ENCODE measurements around the gene PLA2G15. TPM values are rescaled to one million over a fixed set of nuclear protein-coding genes. Genes with fewer than 3 reads are reported as not detected.
"Not testable (repeated sequence)": the region's sequence is repeated elsewhere in the genome, so short reads cannot be mapped to it uniquely, and the experiment has no call there.

PLA2G15 gene
- total RNA-seq, 2 experiments from 2014 or later: 6.0 to 7.0 TPM

- Mint-ChIP-seq H3K4me1 (peaks cover 96% of the 10 kb centered on the region), H3K36me3 (ENCODE audit: low read depth) (peaks cover 65% of the 10 kb centered on the region), H3K27ac (peak overlapping the region; percentile 96), H3K4me3 (peak overlapping the region; percentile 26), H3K9me3 (ENCODE audit: low read depth) (no peaks in the 10 kb centered on the region), H3K27me3 (no peaks in the 10 kb centered on the region)
- intact Hi-C loops (cut with DNase I, micrococcal nuclease): loop anchor here in 1 of 2 experiments (2.0 kb wide), 2 partner anchors 13 to 23 kb away; partner anchors contain the start of gene SLC7A6
- ChIA-PET POLR2A (interaction anchor here (0.6 to 2.7 kb wide), 2 partner anchors 23 to 30 kb away, joined by 4 to 14 read pairs; partner anchors contain the start of gene SLC7A6), CTCF (interaction anchor here (0.8 to 6.1 kb wide), 17 partner anchors 11 to 42 kb away, joined by 3 to 32 read pairs (median 5); partner anchors contain the start of genes PRMT7, SLC7A6 and SLC7A6OS)
- peak; percentile 64 for DNase-seq
- ATAC-seq: peak; percentile 34
Observed at GRCh38 chr16:68287276-68288251, 42.4 kb downstream of the PLA2G15 start.

DNA sequence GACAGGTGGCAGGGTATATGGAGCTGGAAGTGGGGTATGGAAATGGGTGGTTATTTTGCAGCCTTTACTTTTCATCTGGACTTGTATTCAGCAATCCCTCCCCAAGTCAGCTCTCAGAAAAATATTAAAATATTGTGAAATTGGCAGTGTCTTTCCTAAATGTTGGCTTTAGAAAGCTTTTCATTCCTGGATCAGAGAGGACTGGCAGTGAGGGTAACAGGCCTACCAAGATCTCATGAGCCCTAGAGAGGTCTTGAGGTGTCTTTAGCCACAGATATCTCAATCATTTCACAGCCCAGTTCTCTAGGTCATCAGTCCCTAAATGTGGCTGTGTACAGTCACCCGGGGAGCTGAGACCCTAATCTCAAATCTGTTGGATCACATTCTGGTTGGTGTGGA is 43.1 kb downstream of the PLA2G15 start:
- no peak for ATAC-seq
- peaks cover 63% of the 10 kb centered on the region for H3K36me3 Mint-ChIP-seq (ENCODE audit: low read depth)
- peaks cover 93% of the 10 kb centered on the region for H3K4me1 Mint-ChIP-seq
- POLR2A ChIA-PET: interaction anchor here (0.6 kb wide), 1 partner anchor 29 kb away, joined by 4 read pairs; no protein-coding TSS in a partner anchor
- H3K9me3 Mint-ChIP-seq (ENCODE audit: low read depth): no peaks in the 10 kb centered on the region
- CTCF ChIA-PET: interaction anchor here (0.7 to 6.1 kb wide), 14 partner anchors 11 to 227 kb away, joined by 3 to 32 read pairs (median 5); partner anchors contain the start of genes PRMT7, SLC7A6 and SLC7A6OS
- intact Hi-C loops (cut with DNase I, micrococcal nuclease): loop anchor here in 1 of 2 experiments (2.0 kb wide), 1 partner anchor 13 kb away; no protein-coding TSS in a partner anchor
- H3K27me3 Mint-ChIP-seq: no peaks in the 10 kb centered on the region
- H3K27ac Mint-ChIP-seq: peak overlapping the region; percentile 96
- DNase-seq: no peak
- no peak overlapping the region for H3K4me3 Mint-ChIP-seq

DNA sequence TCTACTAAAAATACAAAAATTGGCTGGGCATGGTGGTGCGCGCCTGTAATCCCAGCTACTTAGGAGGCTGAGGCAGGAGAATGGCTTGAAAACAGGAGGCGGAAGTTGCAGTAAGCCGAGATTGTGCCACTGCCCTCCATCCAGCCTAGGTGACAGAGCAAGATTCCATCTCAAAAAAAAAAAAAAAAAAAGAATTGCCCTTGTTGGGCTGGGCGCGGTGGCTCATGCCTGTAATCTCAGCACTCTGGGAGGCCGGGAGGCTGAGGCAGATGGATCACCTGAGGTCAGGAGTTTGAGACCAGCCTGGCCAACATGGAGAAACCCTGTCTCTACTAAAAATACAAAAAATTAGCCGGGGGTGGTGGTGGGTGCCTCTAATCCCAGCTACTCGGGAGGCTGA is 43.6 kb downstream of the PLA2G15 start:
- ATAC-seq; H3K27me3 Mint-ChIP-seq; H3K4me3 Mint-ChIP-seq; DNase-seq; H3K9me3 Mint-ChIP-seq (ENCODE audit: low read depth): not testable (repeated sequence)
- intact Hi-C loops (cut with DNase I, micrococcal nuclease): loop anchor here (1.0 to 2.0 kb wide), 3 partner anchors 13 to 24 kb away; partner anchors contain the start of gene SLC7A6 (in 1 of the 2)
- Mint-ChIP-seq H3K27ac (peak overlapping the region; percentile 96), H3K36me3 (ENCODE audit: low read depth) (peaks cover 63% of the 10 kb centered on the region), H3K4me1 (peaks cover 92% of the 10 kb centered on the region)
- POLR2A ChIA-PET: interaction anchor here (1.0 to 2.3 kb wide), 2 partner anchors 25 to 30 kb away, joined by 5 to 11 read pairs; partner anchors contain the start of gene SLC7A6
- CTCF ChIA-PET: interaction anchor here (0.6 to 6.1 kb wide), 17 partner anchors 9 to 1064 kb away, joined by 3 to 32 read pairs (median 5); partner anchors contain the start of genes PRMT7, SLC7A6 and SLC7A6OS

DNA sequence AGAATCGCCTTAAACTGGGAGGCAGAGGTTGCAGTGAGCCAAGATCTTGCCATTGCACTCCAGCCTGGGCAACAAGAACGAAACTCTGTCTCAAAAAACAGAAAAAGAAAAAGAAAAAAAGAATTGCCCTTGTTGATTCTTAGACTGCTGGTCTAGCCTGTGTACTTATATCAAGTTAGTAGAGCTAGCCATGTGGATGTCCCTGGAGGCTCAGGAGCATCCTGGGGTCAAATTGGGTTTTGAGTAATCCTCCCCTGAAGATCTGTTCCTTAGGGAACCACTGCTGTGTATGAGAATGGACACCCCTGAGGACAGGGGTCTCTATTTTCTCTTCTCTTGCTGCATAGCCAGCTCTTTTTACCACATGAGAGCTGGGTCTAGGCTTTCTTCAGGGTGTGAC is 44.0 kb downstream of the PLA2G15 start:
- Mint-ChIP-seq H3K27ac (peak overlapping the region; percentile 96), H3K9me3 (ENCODE audit: low read depth) (no peaks in the 10 kb centered on the region), H3K4me3 (peak overlapping the region; percentile 0), H3K36me3 (ENCODE audit: low read depth) (peaks cover 62% of the 10 kb centered on the region), H3K4me1 (peaks cover 88% of the 10 kb centered on the region), H3K27me3 (no peaks in the 10 kb centered on the region)
- DNase-seq: no peak
- POLR2A ChIA-PET: interaction anchor here (0.9 to 2.3 kb wide), 4 partner anchors 12 to 30 kb away, joined by 4 to 11 read pairs (median 5); partner anchors contain the start of gene SLC7A6
- CTCF ChIA-PET: interaction anchor here (0.6 to 6.1 kb wide), 13 partner anchors 10 to 1063 kb away, joined by 3 to 32 read pairs (median 7); partner anchors contain the start of genes PRMT7, SLC7A6 and SLC7A6OS
- no peak for ATAC-seq
- intact Hi-C loops (cut with DNase I, micrococcal nuclease): loop anchor here (1.0 to 2.0 kb wide), 3 partner anchors 14 to 25 kb away; partner anchors contain the start of gene SLC7A6 (in 1 of the 2)

DNA sequence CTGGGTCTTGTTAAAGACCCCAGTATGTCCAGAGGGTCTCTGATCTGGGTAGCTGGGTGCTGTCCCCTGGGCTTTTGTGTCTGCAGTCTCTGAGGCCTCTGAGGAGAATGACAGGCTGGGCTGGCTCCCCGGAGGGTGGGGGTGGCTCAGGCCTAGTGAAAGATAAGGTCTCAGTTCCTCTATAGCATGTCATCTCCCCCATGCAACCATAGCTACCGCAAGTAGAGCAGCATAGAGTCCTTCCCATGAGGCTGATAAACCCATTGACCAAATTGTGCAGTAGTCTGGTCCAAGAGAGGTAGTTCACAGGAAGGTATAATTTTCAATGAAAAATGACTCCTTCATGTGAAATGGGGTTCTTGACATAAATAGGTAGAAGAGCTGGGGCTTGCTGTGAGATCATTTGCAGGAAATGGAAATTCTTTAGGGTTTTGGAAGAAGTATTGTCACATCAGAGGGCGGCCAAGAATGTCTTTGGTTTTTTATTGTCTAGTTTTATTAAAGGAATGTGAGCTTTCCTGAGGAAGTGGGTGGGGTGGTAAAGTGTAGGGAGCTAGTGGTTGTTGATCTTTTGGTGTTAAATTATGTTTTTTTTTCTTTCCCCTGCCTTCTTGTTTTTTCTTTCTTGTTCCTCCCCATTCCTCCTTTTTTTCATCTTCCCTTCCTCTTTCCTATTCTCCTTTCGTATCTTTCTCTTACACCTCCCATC is 44.6 kb downstream of the PLA2G15 start:
- Mint-ChIP-seq H3K9me3 (ENCODE audit: low read depth) (no peaks in the 10 kb centered on the region), H3K4me3 (peak overlapping the region; percentile 0), H3K36me3 (ENCODE audit: low read depth) (peaks cover 62% of the 10 kb centered on the region), H3K27me3 (no peaks in the 10 kb centered on the region), H3K27ac (peak overlapping the region; percentile 96), H3K4me1 (peaks cover 83% of the 10 kb centered on the region)
- CTCF ChIA-PET: interaction anchor here (0.6 to 7.7 kb wide), 19 partner anchors 10 to 1063 kb away, joined by 3 to 54 read pairs (median 6); partner anchors contain the start of genes PRMT7, SLC7A6 and SLC7A6OS
- peak; percentile 77 for ATAC-seq
- intact Hi-C loops (cut with DNase I, micrococcal nuclease): loop anchor here (1.0 to 2.0 kb wide), 3 partner anchors 14 to 25 kb away; partner anchors contain the start of gene SLC7A6 (in 1 of the 2)
- POLR2A ChIA-PET: interaction anchor here (0.6 to 2.3 kb wide), 7 partner anchors 8 to 29 kb away, joined by 3 to 11 read pairs (median 4); partner anchors contain the start of gene SLC7A6
- DNase-seq: peak; percentile 79

DNA sequence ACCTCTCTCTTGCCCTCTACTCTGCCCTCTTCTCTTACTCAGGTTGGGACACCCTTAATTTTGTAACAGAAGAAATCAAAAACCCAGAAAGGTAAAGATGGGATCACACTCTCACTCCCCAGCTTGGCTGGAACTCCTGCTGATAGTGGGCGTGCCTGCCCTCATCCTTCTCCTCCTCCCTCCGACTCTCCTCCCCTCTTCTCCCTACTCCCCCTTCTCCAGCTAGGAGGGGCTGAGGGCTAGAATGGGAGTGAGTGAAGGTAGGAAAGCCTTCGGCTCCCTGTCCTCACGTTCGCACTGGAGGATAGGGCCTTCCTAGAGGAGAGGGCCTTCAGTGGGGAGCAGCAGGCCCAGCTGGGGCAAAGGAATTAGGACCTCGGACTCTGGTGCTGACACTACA is 45.3 kb downstream of the PLA2G15 start:
- Mint-ChIP-seq H3K4me1 (peaks cover 76% of the 10 kb centered on the region), H3K4me3 (no peak overlapping the region), H3K27me3 (no peaks in the 10 kb centered on the region), H3K9me3 (ENCODE audit: low read depth) (no peaks in the 10 kb centered on the region), H3K36me3 (ENCODE audit: low read depth) (peaks cover 62% of the 10 kb centered on the region), H3K27ac (peak overlapping the region; percentile 96)
- ATAC-seq (no peak), DNase-seq (no peak)
- ChIA-PET CTCF (interaction anchor here (0.9 to 7.7 kb wide), 13 partner anchors 10 to 54 kb away, joined by 3 to 54 read pairs (median 11); partner anchors contain the start of genes PRMT7, SLC7A6 and SLC7A6OS), POLR2A (interaction anchor here (0.5 to 2.3 kb wide), 6 partner anchors 9 to 26 kb away, joined by 3 to 11 read pairs (median 3); partner anchors contain the start of gene SLC7A6)
- intact Hi-C loops (cut with DNase I, micrococcal nuclease): no loop called here

DNA sequence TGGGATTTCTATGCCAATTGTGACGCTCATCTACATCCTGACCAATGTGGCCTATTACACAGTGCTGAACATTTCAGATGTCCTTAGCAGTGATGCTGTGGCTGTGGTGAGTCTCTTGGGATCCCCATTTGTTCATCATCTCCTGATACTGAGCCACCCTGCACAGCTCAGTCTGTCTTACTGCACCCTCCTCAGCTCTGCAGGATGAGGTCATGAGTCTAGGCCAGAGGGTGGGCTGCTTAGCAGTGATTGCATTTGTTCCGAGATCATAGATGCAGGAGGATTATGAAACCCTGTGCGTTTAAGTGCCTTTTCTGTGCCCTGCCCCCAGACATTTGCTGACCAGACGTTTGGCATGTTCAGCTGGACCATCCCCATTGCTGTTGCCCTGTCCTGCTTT is 46.1 kb downstream of the PLA2G15 start:
- CTCF ChIA-PET: interaction anchor here (0.6 to 7.7 kb wide), 11 partner anchors 8 to 61 kb away, joined by 3 to 54 read pairs (median 6); partner anchors contain the start of gene SLC7A6
- POLR2A ChIA-PET: interaction anchor here (1.3 kb wide), 1 partner anchor 20 kb away, joined by 6 read pairs; the partner anchor contains the start of genes PRMT7 and SLC7A6OS
- no peak overlapping the region for H3K4me3 Mint-ChIP-seq
- H3K36me3 Mint-ChIP-seq (ENCODE audit: low read depth): peaks cover 64% of the 10 kb centered on the region
- no peaks in the 10 kb centered on the region for H3K27me3 Mint-ChIP-seq
- H3K9me3 Mint-ChIP-seq (ENCODE audit: low read depth): no peaks in the 10 kb centered on the region
- no peak for ATAC-seq
- H3K27ac Mint-ChIP-seq: peak overlapping the region; percentile 96
- intact Hi-C loops (cut with DNase I, micrococcal nuclease): no loop called here
- H3K4me1 Mint-ChIP-seq: peaks cover 68% of the 10 kb centered on the region
- DNase-seq: no peak

- Mint-ChIP-seq H3K36me3 (ENCODE audit: low read depth) (peaks cover 61% of the 10 kb centered on the region), H3K9me3 (ENCODE audit: low read depth) (no peaks in the 10 kb centered on the region), H3K27me3 (no peaks in the 10 kb centered on the region), H3K4me3 (no peak overlapping the region), H3K4me1 (peaks cover 56% of the 10 kb centered on the region), H3K27ac (peak overlapping the region; percentile 96)
- ChIA-PET POLR2A (interaction anchor here (1.3 kb wide), 1 partner anchor 19 kb away, joined by 6 read pairs; the partner anchor contains the start of genes PRMT7 and SLC7A6OS), CTCF (interaction anchor here (0.6 to 7.7 kb wide), 8 partner anchors 8 to 31 kb away, joined by 3 to 54 read pairs (median 8); partner anchors contain the start of gene SLC7A6)
- no peak for ATAC-seq
- DNase-seq: no peak
- intact Hi-C loops (cut with DNase I, micrococcal nuclease): no loop called here
Observed at GRCh38 chr16:68292425-68292824, 47.3 kb downstream of the PLA2G15 start.

DNA sequence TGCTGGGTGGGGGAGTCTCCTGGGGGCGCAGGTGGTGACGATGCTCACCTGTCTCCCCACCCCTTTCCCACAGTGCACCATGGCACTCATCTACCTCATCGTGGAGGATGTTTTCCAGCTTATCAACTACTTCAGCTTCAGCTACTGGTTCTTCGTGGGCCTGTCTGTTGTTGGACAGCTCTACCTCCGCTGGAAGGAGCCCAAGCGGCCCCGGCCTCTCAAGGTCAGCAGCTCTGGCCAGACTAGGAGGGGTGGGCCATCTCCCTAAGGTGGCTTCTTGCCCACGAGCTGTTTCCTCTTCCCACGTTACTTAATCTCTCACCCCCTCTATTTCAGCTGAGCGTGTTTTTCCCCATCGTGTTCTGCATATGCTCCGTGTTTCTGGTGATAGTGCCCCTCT is 51.1 kb downstream of the PLA2G15 start:
- Mint-ChIP-seq H3K4me3 (no peak overlapping the region), H3K27me3 (no peaks in the 10 kb centered on the region), H3K4me1 (peaks cover 26% of the 10 kb centered on the region), H3K36me3 (ENCODE audit: low read depth) (peaks cover 67% of the 10 kb centered on the region), H3K27ac (peak overlapping the region; percentile 37), H3K9me3 (ENCODE audit: low read depth) (no peaks in the 10 kb centered on the region)
- intact Hi-C loops (cut with DNase I, micrococcal nuclease): no loop called here
- no peak for DNase-seq
- ChIA-PET POLR2A (no interaction called here), CTCF (interaction anchor here (1.0 to 7.7 kb wide), 4 partner anchors 10 to 204 kb away, joined by 3 to 54 read pairs (median 4); no protein-coding TSS in a partner anchor)
- no peak for ATAC-seq

DNA sequence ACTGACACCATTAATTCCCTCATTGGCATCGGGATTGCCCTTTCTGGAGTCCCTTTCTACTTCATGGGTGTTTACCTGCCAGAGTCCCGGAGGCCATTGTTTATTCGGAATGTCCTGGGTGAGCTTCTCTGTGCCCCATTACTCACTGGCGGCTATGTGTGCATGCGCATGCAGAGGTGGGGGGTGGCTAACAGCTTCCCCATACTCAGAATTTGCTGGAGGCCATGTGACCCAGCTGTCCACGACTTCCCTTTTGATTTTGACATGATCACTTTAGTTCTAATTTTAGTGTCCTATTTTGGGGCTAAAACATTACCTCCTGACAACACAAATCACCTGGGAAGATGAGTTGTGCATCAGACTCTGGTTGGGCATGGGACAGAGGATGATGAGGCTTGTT is 51.5 kb downstream of the PLA2G15 start:
- intact Hi-C loops (cut with DNase I, micrococcal nuclease): no loop called here
- ATAC-seq (no peak), DNase-seq (no peak)
- Mint-ChIP-seq H3K27ac (peak overlapping the region; percentile 37), H3K4me1 (peaks cover 24% of the 10 kb centered on the region), H3K9me3 (ENCODE audit: low read depth) (no peaks in the 10 kb centered on the region), H3K27me3 (no peaks in the 10 kb centered on the region), H3K4me3 (no peak overlapping the region), H3K36me3 (ENCODE audit: low read depth) (peaks cover 65% of the 10 kb centered on the region)
- ChIA-PET CTCF (interaction anchor here (0.9 to 7.7 kb wide), 5 partner anchors 10 to 35 kb away, joined by 3 to 54 read pairs (median 3); partner anchors contain the start of gene SLC7A6), POLR2A (no interaction called here)
